GM18861 (cell line): ENCODE measurements around the gene UCK1.
A peak's percentile ranks its signal among the peaks of the same experiment; 100 is the strongest.
"Not testable (repeated sequence)": the region's sequence is repeated elsewhere in the genome, so short reads cannot be mapped to it uniquely, and the experiment has no call there.

Experiments used
- ATAC-seq: cut with Tn5 transposase; IDR thresholded peaks from one replicate; pipeline ENCODE4 v1.9.1; 2021; ENCODE audit not compliant: unreplicated experiment

The UCK1 gene

GRCh38 chr9:131554087-131554842 is 23.2 kb upstream of the UCK1 start:
- ATAC-seq: no peak

- no peak for ATAC-seq
These were observed 21.0 kb upstream of the UCK1 start for GRCh38 chr9:131552030-131552429.

DNA sequence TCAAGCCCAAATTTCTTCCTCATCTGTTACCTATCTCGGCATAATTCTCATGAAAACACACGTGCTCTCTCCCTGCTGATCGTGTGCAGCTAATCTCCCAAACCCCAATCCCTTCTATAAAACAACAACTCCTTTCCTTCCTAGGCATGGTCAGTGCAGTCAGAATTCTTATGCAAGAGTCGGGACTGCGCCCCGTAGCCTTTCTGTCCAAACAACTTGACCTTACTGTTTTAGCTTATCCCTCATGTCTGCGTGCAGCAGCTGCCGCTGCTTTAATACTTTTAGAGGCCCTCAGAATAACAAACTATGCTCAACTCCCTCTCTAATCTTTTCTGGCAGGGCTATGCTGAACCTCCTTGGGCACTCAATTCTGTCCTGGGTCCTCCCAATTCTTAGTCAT is 19.4 kb upstream of the UCK1 start:
- ATAC-seq: not testable (repeated sequence)

DNA sequence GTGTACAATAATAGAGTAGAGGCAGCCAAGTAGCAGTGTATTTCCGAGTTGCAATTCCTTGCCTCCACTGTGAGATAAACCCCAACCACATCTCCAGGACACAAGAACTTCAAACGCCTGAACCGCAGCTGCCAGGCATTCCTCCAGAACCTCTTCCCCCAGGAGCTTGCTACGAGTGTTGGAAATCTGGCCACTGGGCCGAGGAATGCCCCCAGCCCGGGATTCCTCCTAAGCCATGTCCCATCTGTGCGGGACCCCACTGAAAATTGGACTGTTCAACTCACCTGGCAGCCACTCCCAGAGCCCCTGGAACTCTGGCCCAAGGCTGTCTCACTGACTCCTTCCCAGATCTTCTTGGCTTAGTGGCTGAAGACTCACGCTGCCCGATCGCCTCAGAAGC is 18.1 kb upstream of the UCK1 start:
- not testable (repeated sequence) for ATAC-seq

DNA sequence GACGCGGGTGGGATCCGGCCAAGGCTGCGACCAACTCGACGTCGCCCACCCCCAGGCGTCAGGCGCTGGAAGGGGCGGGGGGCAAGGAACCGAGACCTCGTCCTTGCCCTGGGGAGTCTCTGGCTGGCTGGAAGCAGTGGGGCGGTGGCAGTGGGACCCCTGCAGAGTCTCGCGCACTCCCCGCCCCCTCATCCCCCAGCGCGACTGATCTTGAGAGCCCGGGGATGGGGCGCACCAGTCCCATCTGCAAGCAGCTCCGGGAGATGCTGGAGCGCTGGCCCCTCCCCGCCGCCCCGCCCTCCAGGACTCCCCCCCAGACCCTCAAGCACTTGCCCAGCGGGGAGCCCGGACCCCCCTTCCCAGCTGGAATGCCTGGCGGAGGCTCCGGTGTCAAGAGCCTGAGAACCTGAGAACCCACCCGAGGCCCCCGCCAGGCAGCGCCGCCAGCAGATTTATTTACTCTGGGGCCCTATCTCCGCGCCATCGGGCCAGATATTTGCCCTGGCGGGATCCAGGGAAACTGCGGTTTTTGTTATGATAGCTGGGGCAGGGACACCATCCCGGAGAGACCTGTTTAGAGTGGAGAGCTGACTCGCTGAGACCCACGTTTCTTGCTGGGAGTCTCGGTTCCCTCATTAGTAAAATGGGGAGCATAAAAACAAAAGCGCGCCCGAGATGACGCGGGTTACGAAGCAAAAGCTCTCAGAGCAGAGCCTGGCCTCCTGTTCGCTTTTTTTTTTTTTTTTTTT is 15.4 kb upstream of the UCK1 start:
- ATAC-seq: no peak

DNA sequence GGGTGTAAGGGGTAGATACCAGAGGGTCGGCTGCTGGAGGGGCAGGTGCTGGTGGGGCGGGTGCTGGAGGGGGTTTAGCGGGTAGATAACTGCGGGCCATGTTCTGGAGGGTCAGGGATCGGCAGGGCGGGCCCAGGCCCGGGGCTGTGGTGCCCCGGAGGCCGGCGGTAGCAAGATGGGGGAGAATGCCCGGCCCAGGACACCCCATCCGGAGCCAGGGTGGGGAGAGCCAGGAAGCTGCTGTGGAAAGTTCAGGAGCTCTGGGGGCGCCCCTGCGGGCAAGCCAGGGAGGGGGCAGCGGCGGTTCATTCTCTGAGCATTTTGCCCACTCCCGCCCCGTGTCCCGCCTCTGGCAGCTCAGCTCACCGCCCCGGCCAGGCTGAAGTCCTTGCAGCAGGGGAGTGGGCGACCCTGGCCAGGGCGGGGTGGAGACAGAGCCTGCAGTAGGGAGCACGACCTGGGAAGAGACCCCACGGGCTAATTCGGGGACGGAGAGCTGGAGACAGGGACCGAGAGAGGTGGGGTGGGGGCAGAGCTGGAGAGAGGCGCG is 14.8 kb upstream of the UCK1 start:
- ATAC-seq: no peak

- ATAC-seq: no peak
These were observed 14.1 kb upstream of the UCK1 start, which contains the start of gene PRRT1B for GRCh38 chr9:131545003-131545785. TSS of gene PRRT1B (plus strand) at chr9:131545523. CDS start at chr9:131545616, 93 bp downstream.

DNA sequence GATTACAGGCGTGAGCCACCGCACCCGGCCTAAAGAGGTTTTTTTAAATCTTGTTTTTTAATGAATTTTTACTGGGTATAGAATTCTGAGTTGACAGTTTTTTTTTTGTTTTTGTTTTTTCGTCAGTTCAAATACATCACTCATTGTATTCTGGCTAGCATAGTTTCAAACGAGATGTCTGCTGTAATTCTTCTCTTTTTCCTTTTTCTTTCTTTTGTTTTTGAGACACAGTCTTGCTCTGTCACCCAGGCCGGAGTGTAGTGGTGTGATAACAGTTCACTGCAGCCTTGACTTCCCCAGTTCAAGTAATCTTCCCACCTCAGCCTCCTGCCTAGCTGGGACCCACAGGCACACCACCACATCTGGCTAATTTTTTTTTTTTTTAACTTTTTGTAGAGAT is 12.1 kb upstream of the UCK1 start:
- ATAC-seq: no peak

- ATAC-seq: no peak
These were observed 8.3 kb upstream of the UCK1 start for GRCh38 chr9:131539223-131539923.

DNA sequence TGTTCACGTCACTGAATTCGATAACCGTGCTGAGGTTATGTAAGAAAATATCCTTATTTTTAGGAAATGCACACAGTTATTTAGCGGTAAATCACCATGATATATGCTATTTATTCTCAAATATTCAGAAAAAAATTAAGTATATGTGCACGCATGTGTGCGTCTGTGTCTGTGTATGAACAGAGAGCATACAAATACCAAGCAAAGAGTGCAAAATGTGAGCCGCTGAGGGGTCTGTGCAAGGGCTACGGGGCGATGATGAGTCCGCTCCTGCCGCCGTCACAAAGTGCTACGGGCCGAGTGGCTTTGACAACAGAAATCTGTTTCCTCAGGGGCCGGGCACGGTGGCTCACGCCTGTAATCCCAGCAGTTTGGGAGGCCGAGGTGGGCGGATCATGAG is 6.9 kb upstream of the UCK1 start:
- no peak for ATAC-seq

DNA sequence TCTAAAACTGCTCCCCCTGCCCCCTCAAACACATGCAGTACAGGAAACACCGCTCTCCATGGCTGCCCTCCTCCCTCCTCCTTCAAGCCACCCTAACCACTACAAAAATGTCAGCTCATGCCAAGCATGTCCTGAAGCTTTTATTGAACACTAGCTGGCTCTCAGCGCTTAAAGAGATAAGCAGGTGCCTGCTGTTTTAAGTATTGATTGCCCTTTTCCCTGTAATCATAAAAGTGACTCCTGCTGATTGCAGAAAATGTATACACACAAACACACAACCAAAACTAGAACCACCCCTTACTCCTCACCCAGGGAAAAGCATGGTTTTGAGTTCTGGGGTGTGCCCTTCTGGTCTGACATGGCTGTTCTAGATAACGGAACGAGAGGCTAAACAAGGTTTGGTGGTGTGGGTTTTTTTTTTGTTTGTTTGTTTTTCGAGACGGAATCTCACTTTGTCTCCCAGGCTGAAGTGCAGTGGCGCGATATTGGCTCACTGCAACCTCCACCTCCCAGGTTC is 3.7 kb upstream of the UCK1 start:
- ATAC-seq: no peak

- peak; percentile 17 for ATAC-seq
These were observed 530 bp downstream of the UCK1 start for GRCh38 chr9:131530546-131530919.

- ATAC-seq: no peak
These were observed 1.2 kb downstream of the UCK1 start for GRCh38 chr9:131529597-131530545.

DNA sequence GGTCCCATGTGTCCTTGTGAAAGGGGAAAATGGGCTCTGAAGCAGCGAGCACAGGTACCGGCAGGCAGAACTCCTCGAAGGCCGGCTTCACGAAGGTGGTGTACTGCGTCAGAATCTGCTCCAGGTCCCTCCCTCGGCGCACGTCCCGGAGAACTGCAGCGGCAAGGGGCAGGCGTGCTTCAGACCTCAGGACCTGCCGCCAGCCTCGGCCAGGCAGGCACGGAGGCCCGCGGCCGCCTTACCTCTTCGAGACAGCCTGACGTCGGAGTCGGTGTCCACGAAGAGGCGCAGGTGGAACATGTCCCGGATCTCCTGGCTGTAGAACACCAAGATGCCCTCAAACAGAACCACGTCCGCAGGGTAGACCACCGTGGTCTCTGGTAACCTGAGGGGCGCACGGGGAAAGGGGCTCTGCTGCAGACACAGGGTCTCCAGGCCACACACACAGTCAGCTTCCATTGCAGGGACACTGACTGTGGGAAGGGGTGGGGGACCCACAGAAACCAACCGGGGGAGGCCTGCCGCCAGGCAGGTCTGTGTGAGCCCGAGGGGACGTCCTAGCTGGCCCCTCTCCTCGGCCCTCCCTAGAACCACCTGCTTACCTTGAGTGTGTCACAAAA is 2.1 kb downstream of the UCK1 start:
- ATAC-seq: no peak

- ATAC-seq: no peak
These were observed 2.9 kb downstream of the UCK1 start for GRCh38 chr9:131528186-131528585.

- no peak for ATAC-seq
These were observed 5.2 kb downstream of the UCK1 start for GRCh38 chr9:131525643-131526565.

DNA sequence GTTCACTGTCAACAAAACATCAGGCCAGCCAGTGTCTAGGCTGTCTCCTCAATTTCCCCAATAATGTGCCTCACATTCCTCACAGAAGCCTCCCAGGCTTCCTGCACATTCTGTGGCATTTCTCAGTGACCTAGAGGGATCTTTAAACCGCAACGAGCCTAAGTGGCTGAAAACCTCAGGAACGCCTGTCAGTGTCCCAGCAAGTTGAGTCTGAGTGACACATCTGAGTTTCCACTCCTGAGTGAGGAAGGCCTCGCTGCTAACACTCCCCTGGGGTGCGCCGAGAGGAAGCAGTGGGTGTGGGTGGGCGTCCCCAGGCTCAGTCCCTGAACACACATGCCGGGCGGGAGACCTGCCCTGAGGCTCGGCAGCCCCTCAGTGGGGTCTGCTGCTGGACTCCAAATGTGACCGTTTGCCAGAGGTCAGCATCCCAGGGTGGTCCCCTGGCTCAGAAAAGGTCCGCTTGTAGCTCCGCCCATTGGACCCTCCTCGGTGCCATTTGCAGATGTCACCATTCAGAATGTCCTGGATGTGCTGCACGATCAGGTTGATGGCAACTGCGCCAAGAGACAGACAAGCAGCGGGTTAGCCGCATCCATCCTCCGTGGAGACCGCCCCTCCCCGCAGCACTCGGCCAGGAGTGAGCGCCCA is 6.3 kb downstream of the UCK1 start:
- ATAC-seq: no peak
